Forelimb muscle (tissue), 1 donor: ENCODE data around the gene GFM1. TPM values are rescaled to one million over a fixed set of nuclear protein-coding genes. Genes with fewer than 3 reads are reported as not detected.

ENCODE experiments used
- DNase-seq: peaks from one replicate; pipeline ENCODE4 v3.0.0-alpha.2; 2013; ENCODE audit warnings: low read depth
- polyA plus RNA-seq: library from polyadenylated mRNA; unstranded; fragments of 120-200 nt; gene quantifications from one replicate; pipeline ENCODE4 v1.2.1, GENCODE V29; 2013; ENCODE audit not compliant: insufficient read length

Gene GFM1
- polyA plus RNA-seq, 1 donor: 36.5 TPM

- no peak for DNase-seq
These were observed 83.1 kb downstream of the GFM1 start for GRCh38 chr3:158727206-158728060.

GRCh38 chr3:158728061-158728377, 83.7 kb downstream of the GFM1 start:
- DNase-seq: no peak

- no peak for DNase-seq
These were observed 84.5 kb downstream of the GFM1 start for GRCh38 chr3:158728851-158729250.

- no peak for DNase-seq
These were observed 87.2 kb downstream of the GFM1 start for GRCh38 chr3:158731486-158731885.

- no peak for DNase-seq
These were observed 87.9 kb downstream of the GFM1 start, which contains the start of gene RARRES1 for GRCh38 chr3:158731938-158732855. Gene RARRES1 (minus strand): TSS chr3:158732457. CDS start chr3:158732415, 42 bp downstream.

- no peak for DNase-seq
These were observed 88.5 kb downstream of the GFM1 start for GRCh38 chr3:158732856-158733200.

GRCh38 chr3:158733656-158734055, 89.3 kb downstream of the GFM1 start:
- no peak for DNase-seq

- DNase-seq: no peak
These were observed 91.1 kb downstream of the GFM1 start for GRCh38 chr3:158735296-158736033.

GRCh38 chr3:158737410-158737809, 93.1 kb downstream of the GFM1 start:
- DNase-seq: no peak

GRCh38 chr3:158737976-158738615, 93.8 kb downstream of the GFM1 start:
- DNase-seq: no peak

- no peak for DNase-seq
These were observed 94.3 kb downstream of the GFM1 start for GRCh38 chr3:158738653-158739052.

- DNase-seq: no peak
These were observed 94.8 kb downstream of the GFM1 start for GRCh38 chr3:158739078-158739477.

GRCh38 chr3:158739661-158740060, 95.3 kb downstream of the GFM1 start:
- no peak for DNase-seq

Other genes with a start within 250 kb of the GFM1 start
- gene MLF1, start 73.3 kb upstream of the GFM1 start, polyA plus RNA-seq: 88.4 TPM
- 17.1 TPM for gene LXN, start 28.1 kb downstream of the GFM1 start, polyA plus RNA-seq
- 2.6 TPM for gene RARRES1, start 87.9 kb downstream of the GFM1 start, polyA plus RNA-seq
- 25.1 TPM for gene MFSD1, start 157.5 kb downstream of the GFM1 start, polyA plus RNA-seq